Smooth muscle cell (in vitro differentiated cells): ENCODE data around the gene PAN2. TPM values are rescaled to one million over a fixed set of nuclear protein-coding genes. Genes with fewer than 3 reads are reported as not detected.
A peak's percentile ranks its signal among the peaks of the same experiment; 100 is the strongest.

Experiments used
- DNase-seq: peaks from one replicate; lab custom pipeline; 2025; ENCODE audit not compliant: unreplicated experiment; lab: John Stamatoyannopoulos, UW
- H2AFZ ChIP-seq: fragments of 200-600 bp; sonication (generic); 2 replicates; pipeline ENCODE4 v1.6.0; 2016; ENCODE audit warnings: antibody characterized with exemption, low read depth, mild to moderate bottlenecking
- H3F3A ChIP-seq: fragments of 200-600 bp; sonication (generic); 2 replicates; pipeline ENCODE4 v1.6.0; 2017; ENCODE audit warnings: antibody characterized with exemption, low read depth
- H3K27ac ChIP-seq: fragments of 200-600 bp; sonication (generic); 2 replicates; pipeline ENCODE4 v1.5.1; 2016; ENCODE audit warnings: low read depth, mild to moderate bottlenecking
- H3K27me3 ChIP-seq: fragments of 200-600 bp; sonication (generic); 2 replicates; pipeline ENCODE4 v1.6.1; 2016; ENCODE audit warnings: low read depth, mild to moderate bottlenecking
- H3K36me3 ChIP-seq: fragments of 200-600 bp; sonication (generic); 2 replicates; pipeline ENCODE4 v1.5.1; 2016; ENCODE audit warnings: low read depth
- H3K4me1 ChIP-seq: fragments of 200-600 bp; sonication (generic); 2 replicates; pipeline ENCODE4 v1.5.1; 2016; ENCODE audit warnings: low read depth
- H3K4me2 ChIP-seq: fragments of 200-600 bp; sonication (generic); 2 replicates; pipeline ENCODE4 v1.6.0; 2016; ENCODE audit warnings: mild to moderate bottlenecking
- H3K4me3 ChIP-seq: fragments of 200-600 bp; sonication (generic); 2 replicates; pipeline ENCODE4 v1.5.1; 2016; ENCODE audit warnings: mild to moderate bottlenecking
- H3K79me2 ChIP-seq: fragments of 200-600 bp; sonication (generic); 2 replicates; pipeline ENCODE4 v1.6.0; 2016; ENCODE audit warnings: low read depth, mild to moderate bottlenecking
- H3K9ac ChIP-seq: fragments of 200-600 bp; sonication (generic); 2 replicates; pipeline ENCODE4 v1.6.0; 2016; ENCODE audit warnings: low read depth
- H3K9me3 ChIP-seq: fragments of 200-600 bp; sonication (generic); replicated peaks from 2 replicates; pipeline ENCODE4 v1.5.1; 2016; ENCODE audit warnings: low read depth
- H4K20me1 ChIP-seq: fragments of 200-600 bp; sonication (generic); 2 replicates; pipeline ENCODE4 v1.6.0; 2016; ENCODE audit warnings: low read depth
- CTCF ChIP-seq: fragments of 200-600 bp; sonication (generic); IDR thresholded peaks from 2 replicates; pipeline ENCODE4 v1.5.1; 2017; ENCODE audit warnings: borderline replicate concordance, mild to moderate bottlenecking, antibody characterized with exemption; ENCODE audit not compliant: insufficient read depth, poor library complexity, severe bottlenecking
- WGBS: methylation state at CpG from one replicate; pipeline ENCODE4 v1.1.7; 2016; ENCODE audit warnings: low lambda C conversion rate; 5-methylcytosine and 5-hydroxymethylcytosine counted together
- polyA plus RNA-seq: library from polyadenylated mRNA; unstranded; fragments of >200 nt; fragmentation: Nextera tagmentation; extraction: Ambion mirVana; gene quantifications from 2 replicates; pipeline ENCODE4 v1.2.1, GENCODE V29; 2016
- total RNA-seq: library from RNA; depleted of rRNA; stranded (reverse); fragments of >200 nt; gene quantifications from 2 replicates; pipeline ENCODE4 v1.2.3, GENCODE V29; 2014

The PAN2 gene
- total and polyA plus RNA-seq, 2 experiments from 2014 or later = 14.7 to 55.6 TPM

DNA sequence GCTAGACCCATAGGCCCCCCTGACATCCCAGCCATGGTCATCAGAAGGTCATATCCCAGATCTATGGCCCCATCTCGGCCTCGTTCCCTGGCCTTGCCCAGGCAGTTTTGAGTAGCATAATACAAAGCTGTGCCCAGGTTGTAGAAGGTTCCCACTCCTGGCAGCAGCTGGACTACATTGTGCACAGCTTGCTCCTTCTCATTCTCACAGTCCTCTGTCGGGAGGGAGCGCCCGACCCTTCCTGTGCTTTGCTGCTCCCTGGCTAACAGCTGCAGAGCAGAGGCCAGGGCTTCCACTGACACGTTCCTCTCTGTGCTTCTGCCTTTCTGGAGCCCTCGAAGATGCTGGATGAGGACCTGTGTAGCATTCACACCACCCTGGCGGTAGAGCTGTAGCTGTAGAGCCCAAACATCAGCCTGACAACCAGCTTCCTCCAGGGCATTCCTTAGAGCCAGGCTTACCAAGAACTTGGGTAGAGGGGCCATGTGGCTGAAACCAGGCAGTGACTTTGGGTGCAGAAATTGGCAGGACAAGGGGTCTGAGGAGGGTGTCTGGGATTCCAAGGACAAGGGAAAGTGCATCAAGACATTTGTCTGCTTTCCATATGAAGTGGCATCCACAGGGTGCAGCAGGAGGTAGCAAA, 27.8 kb upstream of the PAN2 start:
- Histone ChIP-seq H2AFZ (no peak overlapping the region), H3K79me2 (peaks cover 23% of the 10 kb centered on the region), H3K4me1 (peaks cover 13% of the 10 kb centered on the region), H3F3A (peaks cover 5% of the 10 kb centered on the region), H3K9me3 (no peaks in the 10 kb centered on the region), H3K36me3 (no peaks in the 10 kb centered on the region), H3K4me2 (no peak overlapping the region), H3K9ac (no peak overlapping the region), H4K20me1 (peaks cover 16% of the 10 kb centered on the region), H3K4me3 (no peak overlapping the region), H3K27ac (no peak overlapping the region), H3K27me3 (no peaks in the 10 kb centered on the region)
- TF ChIP-seq CTCF = no peak
- no peak for DNase-seq
- WGBS = 90% methylated on average over 8 of the region's 8 CpGs

DNA sequence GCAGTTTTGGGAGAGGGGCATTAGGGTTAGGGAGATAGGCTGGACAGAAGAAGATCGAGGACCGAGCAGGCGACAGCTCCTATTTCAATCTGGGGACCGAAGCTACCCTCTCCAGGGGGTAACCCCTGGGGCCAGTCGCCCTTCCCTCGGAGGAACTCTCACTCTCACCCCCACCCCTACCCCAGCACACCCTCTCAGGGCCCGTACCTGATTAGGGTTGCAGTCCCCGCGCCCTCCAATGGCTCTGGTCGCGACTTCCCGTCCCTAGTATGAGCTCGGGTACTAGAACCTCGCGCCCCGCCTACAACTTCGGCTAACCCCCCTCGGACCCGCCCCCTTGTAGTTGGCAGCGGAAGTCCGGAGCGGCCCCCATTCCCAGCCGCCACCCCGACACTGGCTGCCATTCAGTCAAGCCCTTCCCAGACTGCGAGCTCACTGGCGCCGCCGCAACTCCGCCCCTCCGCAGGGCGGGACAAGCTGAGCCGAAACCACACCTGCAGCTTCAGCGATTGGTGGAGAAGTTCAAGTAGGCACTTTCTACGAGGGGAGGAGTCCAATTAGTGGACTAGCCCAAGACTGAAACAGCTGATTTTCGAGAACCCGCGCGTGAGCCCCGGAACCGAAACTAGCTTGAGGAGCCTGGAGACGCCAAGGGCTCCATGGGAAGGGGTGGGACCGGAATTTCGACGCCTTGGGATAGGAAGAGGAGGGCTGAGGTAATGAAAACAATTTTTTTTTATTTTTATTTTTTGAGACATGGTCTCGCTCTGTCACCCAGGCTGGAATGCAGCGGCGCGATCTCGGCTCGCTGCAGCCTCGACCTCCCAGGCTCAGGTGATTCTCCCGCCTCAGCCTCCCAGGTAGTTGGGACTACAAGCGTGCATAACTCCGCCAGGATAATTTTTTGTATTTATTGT, 26.3 kb upstream of the PAN2 start, which contains the start of gene STAT2:
Gene STAT2 (minus strand): TSS at position 257 of the 917 bp plus-strand sequence. CDS start 3,536 bp downstream, outside the sequence.
- peak within 1 kb of the TSS; percentile 92 for H3K27ac ChIP-seq
- H3F3A ChIP-seq = peaks cover 5% of the 10 kb centered on the region
- 1% methylated on average over 51 of the region's 54 CpGs for WGBS
- peaks cover 13% of the 10 kb centered on the region for H3K4me1 ChIP-seq
- H3K4me3 ChIP-seq = peak within 1 kb of the TSS; percentile 84
- peak within 1 kb of the TSS; percentile 95 for H3K4me2 ChIP-seq
- no peak for TF ChIP-seq CTCF
- peaks cover 28% of the 10 kb centered on the region for H3K79me2 ChIP-seq
- peaks cover 26% of the 10 kb centered on the region for H4K20me1 ChIP-seq
- H3K27me3 ChIP-seq = no peaks in the 10 kb centered on the region
- peak within 1 kb of the TSS; percentile 83 for H2AFZ ChIP-seq
- peak within 1 kb of the TSS; percentile 84 for H3K9ac ChIP-seq
- peaks cover 7% of the 10 kb centered on the region for H3K36me3 ChIP-seq
- H3K9me3 ChIP-seq = no peaks in the 10 kb centered on the region
- DNase-seq = peak; percentile 92

- H3F3A ChIP-seq = peaks cover 5% of the 10 kb centered on the region
- peaks cover 9% of the 10 kb centered on the region for H3K36me3 ChIP-seq
- peaks cover 13% of the 10 kb centered on the region for H3K4me1 ChIP-seq
- H3K9ac ChIP-seq = peak overlapping the region; percentile 84
- H3K4me3 ChIP-seq = peak overlapping the region; percentile 84
- H3K27me3 ChIP-seq = no peaks in the 10 kb centered on the region
- peak overlapping the region; percentile 92 for H3K27ac ChIP-seq
- H2AFZ ChIP-seq = no peak overlapping the region
- DNase-seq = no peak
- TF ChIP-seq CTCF = no peak
- H3K9me3 ChIP-seq = no peaks in the 10 kb centered on the region
- H4K20me1 ChIP-seq = peaks cover 26% of the 10 kb centered on the region
- peak overlapping the region; percentile 95 for H3K4me2 ChIP-seq
- 4% methylated on average over 1 of the region's 1 CpG for WGBS
- H3K79me2 ChIP-seq = peaks cover 28% of the 10 kb centered on the region
Observed at GRCh38 chr12:56358836-56359532, 25.2 kb upstream of the PAN2 start.
